GM18873 (cell line): ENCODE data around the gene ZBTB33.

Experiments
- ATAC-seq: cut with Tn5 transposase; IDR thresholded peaks from one replicate; pipeline ENCODE4 v1.9.1; 2021; ENCODE audit warnings: mild to moderate bottlenecking, moderate library complexity, moderate number of reproducible peaks; ENCODE audit not compliant: unreplicated experiment, low FRiP score

ZBTB33 gene

DNA sequence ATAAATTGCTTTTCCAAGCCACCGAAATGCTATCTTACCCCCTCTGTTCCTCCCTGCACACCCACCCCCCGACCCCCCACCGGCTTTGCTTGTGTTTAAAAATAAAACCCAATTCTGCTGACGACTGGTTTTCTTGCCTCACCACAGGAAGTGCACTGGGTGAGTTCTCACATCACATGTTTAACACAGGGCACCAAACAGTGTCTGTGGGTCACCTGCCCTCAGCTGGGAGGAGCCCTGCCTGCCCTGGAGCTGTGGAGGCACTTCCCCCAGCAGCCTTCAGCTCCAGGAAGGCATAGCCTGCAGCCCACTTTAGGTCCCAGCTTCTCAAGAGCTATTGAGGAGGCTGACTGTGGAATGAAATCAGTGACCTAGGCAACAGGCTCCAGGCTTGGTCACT lies 51.8 kb downstream of the ZBTB33 start:
- ATAC-seq: peak; percentile 95

GRCh38 chrX:120304256-120304655 lies 53.6 kb downstream of the ZBTB33 start:
- ATAC-seq: no peak

- ATAC-seq: no peak
Measured at GRCh38 chrX:120305531-120306141, 55.0 kb downstream of the ZBTB33 start.

GRCh38 chrX:120306630-120307029 lies 56.0 kb downstream of the ZBTB33 start:
- ATAC-seq: no peak
